GM10248 (cell line): ENCODE data around the gene PPIG.

Source experiments
- CTCF ChIA-PET: fragments of 300-600 bp; sonication (Branson Sonifier 250); formaldehyde crosslinking; extraction: SDS; loops from one replicate; lab custom pipeline; 2021; ENCODE audit warnings: antibody characterized with exemption; lab: Yijun Ruan, JAX
- POLR2A ChIA-PET: fragments of 350-650 bp; sonication (Branson Sonifier 250); formaldehyde crosslinking; extraction: SDS; loops from one replicate; lab custom pipeline; 2020; ENCODE audit warnings: antibody characterized with exemption; lab: Yijun Ruan, JAX
- DNase-seq: peaks from one replicate; pipeline ENCODE4 v3.0.0; 2012; ENCODE audit errors: extremely low spot score
- TF ChIP-seq, protein P1 (sequence below): IDR thresholded peaks from 2 replicates; pipeline ENCODE4 v1.5.1; 2012; ENCODE audit warnings: mild to moderate bottlenecking, low read depth; ENCODE audit errors: extremely low read depth, missing control alignments, control extremely low read depth

PPIG gene

DNA sequence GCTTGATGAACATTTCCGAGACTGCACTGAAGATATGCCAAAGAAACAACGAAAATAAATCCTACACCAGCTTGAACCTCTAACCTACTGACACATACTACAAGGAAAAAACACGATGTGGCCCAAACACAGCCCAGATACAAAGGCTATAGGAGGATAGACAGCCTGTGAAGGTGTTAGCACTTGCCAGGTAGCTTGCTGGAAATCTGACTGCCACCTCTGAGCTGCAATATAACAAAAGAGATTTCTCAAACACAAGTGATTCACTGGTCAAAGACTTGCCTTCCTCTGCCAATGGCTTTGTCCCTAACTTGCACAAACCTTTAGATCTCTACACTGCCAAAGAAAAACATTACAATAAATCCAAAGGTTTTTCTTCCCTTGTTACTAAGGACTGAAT is 89.0 kb downstream of the PPIG start:
- ChIA-PET CTCF (no interaction called here), POLR2A (no interaction called here)
- TF ChIP-seq, protein P1, sequence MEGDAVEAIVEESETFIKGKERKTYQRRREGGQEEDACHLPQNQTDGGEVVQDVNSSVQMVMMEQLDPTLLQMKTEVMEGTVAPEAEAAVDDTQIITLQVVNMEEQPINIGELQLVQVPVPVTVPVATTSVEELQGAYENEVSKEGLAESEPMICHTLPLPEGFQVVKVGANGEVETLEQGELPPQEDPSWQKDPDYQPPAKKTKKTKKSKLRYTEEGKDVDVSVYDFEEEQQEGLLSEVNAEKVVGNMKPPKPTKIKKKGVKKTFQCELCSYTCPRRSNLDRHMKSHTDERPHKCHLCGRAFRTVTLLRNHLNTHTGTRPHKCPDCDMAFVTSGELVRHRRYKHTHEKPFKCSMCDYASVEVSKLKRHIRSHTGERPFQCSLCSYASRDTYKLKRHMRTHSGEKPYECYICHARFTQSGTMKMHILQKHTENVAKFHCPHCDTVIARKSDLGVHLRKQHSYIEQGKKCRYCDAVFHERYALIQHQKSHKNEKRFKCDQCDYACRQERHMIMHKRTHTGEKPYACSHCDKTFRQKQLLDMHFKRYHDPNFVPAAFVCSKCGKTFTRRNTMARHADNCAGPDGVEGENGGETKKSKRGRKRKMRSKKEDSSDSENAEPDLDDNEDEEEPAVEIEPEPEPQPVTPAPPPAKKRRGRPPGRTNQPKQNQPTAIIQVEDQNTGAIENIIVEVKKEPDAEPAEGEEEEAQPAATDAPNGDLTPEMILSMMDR = no peak

DNA sequence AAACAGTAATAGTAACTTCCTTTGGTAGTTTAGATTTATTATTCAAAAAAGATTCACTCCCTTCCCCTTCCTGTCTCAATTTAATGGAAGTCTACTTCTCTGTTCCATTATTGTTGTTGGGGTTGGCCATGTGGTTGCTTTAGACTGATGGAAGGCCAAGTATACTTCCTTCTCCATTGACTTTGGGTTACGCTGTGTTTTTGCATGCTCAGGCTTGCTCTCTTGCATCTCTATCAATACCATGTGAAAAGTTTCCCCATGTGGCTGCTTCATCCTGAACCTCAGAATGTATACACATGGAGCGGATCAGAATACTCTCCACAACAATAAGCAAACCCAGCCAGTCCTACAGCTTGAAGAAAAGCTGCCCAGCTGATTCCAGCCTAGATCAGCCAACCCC is 89.8 kb downstream of the PPIG start:
- TF ChIP-seq, protein P1 = no peak
- POLR2A ChIA-PET = no interaction called here
- no peak for DNase-seq
- CTCF ChIA-PET = no interaction called here

More for the DNA sequence above, 89.0 kb downstream of the PPIG start:
- no peak for DNase-seq

DNA sequence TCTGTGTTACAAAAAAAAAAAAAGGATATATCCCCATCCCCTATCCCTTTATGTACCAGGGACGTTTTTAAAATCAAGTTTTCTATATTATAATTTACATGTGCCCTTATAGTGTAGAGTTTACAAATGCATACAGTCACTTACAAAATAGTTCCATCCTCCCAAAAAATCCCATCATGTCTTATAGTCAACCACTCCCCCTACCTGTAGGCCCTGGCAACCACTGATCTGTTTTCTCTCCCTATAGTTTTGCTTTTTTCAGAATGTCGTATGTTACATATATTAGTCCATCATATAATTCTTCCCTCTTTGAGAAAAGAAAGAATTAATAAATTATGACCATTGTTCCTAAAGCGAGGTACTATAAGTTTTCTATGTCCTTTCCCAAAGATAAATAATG is 92.2 kb downstream of the PPIG start:
- ChIA-PET POLR2A (no interaction called here), CTCF (no interaction called here)
- DNase-seq = no peak
- TF ChIP-seq, protein P1 = no peak

DNA sequence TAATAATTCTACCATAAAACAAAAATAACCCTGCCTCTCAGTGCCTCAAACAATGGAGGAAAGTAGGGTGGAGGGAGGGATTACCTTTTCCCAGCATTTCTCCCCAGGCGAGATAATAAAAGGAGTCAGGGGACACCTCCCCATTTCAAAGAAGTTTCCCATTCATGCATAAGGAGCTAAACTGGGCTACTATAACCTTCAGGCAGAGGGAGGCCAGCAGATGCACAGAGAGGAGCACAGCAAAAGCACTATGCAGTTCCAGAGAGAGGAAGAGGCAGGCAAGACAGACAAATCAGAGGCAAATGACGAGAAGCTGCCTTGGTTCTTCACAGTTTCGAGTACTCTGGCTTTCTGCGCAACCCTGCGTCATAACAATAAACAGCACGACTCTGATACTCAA is 92.7 kb downstream of the PPIG start:
- POLR2A ChIA-PET = no interaction called here
- DNase-seq = no peak
- CTCF ChIA-PET = interaction anchor here (1.3 kb wide), 1 partner anchor 9 kb away, joined by 3 read pairs; no protein-coding TSS in a partner anchor
- TF ChIP-seq, protein P1 = no peak

DNA sequence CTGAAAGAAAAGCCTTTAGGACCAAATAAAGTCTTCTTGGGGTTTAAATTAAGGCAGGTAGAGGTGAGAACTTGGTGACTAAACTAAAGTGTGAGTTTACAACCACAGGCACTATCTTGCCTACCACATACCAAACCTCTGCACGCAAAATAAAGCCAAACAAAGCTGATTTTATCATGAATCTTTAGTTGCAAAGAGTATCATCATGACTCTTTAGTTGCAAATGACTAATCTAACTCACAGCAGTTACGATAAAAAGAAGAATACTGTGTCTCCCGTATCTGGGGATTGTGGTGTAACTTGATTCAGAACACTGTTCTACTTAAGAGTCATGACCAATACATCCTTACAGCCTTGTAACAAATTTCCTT is 98.9 kb downstream of the PPIG start:
- ChIA-PET POLR2A (no interaction called here), CTCF (interaction anchor here (0.6 to 2.5 kb wide), 5 partner anchors 10 to 24 kb away, joined by 3 to 11 read pairs (median 3); partner anchors contain the start of genes CFAP210 and PHOSPHO2)
- TF ChIP-seq, protein P1 = no peak
- DNase-seq = no peak

DNA sequence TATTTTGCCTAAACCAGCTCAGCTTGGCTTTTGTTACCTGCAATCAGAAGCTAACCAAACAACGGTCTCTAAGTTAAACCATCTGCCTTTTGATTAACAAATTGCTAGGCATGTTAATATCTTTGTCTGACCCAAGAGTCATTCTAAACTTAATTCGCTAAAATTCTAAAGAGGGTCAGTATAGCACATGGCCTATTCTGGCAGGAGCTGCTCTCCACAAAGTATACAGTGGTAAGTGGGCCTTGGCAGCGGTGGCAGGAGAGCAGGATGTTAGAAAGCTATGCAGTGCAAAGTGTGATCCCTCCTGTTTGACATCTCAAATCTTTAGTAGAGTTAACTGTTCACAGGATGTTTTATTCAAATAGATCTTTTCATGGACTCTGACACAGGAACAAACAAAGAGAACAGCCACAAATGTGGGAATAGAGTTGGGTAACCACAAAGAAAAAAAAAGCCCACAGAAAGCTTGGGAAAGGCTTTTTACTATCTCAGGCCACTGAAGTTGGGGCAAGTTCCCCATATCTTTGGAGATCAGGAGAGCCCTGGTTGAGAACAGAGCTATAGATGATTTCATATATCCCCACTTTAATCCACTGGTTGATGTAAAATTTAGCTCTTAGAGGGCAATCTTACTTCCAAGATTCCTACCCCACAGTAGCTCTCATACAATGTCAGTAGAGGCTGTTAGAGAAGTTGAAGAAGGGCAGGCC is 99.4 kb downstream of the PPIG start:
- TF ChIP-seq, protein P1 = no peak
- no peak for DNase-seq
- ChIA-PET POLR2A (no interaction called here), CTCF (interaction anchor here (1.0 to 2.5 kb wide), 5 partner anchors 10 to 206 kb away, joined by 3 to 11 read pairs (median 3); partner anchors contain the start of genes CFAP210 and PHOSPHO2)
